Measurements from ENCODE around the gene BMS1. TPM values are rescaled to one million over a fixed set of nuclear protein-coding genes. Genes with fewer than 3 reads are reported as not detected.

Gene BMS1
- total RNA-seq, 1 experiment from 2014 or later: 28.1 TPM

DNA sequence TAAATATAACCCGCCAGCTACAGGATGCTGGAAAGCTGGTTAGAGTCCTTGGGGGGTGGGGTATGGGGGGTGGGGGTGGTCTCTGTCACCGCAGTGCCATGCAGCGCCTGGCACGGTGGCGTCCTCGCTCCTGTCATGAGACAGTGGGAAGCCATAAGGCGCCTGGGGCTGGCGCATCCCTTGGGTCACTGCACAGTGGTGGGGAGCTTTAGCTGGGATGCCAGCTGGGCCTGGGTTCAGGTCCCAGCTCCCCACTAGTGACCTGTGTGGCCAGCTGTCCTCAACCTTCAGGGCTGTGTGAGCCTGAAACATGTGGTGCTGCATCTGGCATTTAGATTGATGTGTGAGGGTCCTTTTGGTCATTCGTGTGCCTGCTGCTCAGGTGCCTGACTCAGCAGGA, 93.9 kb downstream of the BMS1 start:
- TF ChIP-seq CTCF (IDR thresholded peaks at IDR 0.05; ENCODE audit: unreplicated experiment): no peak
- H3K4me1 Mint-ChIP-seq (ENCODE audit: insufficient read depth, unreplicated experiment): no peaks in the 10 kb centered on the region
- H3K27ac Mint-ChIP-seq (ENCODE audit: low read depth, unreplicated experiment): no peak overlapping the region
- no peak for DNase-seq (ENCODE audit: unreplicated experiment)
- ChIA-PET POLR2A (no interaction called here), CTCF (interaction anchor here (0.5 kb wide), 1 partner anchor 294 kb away, joined by 3 read pairs; no protein-coding TSS in a partner anchor)
- H3K9me3 Mint-ChIP-seq (ENCODE audit: unreplicated experiment): peaks cover 8% of the 10 kb centered on the region
- BruUV-seq (replicated peaks): no TSS peak
- intact Hi-C loops (cut with micrococcal nuclease): no loop called here
- no peaks in the 10 kb centered on the region for H3K27me3 Mint-ChIP-seq (ENCODE audit: insufficient read depth, unreplicated experiment)
- no peak overlapping the region for H3K4me3 Mint-ChIP-seq (ENCODE audit: unreplicated experiment)
- no peaks in the 10 kb centered on the region for H3K36me3 Mint-ChIP-seq (ENCODE audit: insufficient read depth, unreplicated experiment)

- no peaks in the 10 kb centered on the region for H3K36me3 Mint-ChIP-seq (ENCODE audit: insufficient read depth, unreplicated experiment)
- no peak for TF ChIP-seq CTCF (IDR thresholded peaks at IDR 0.05; ENCODE audit: unreplicated experiment)
Measured at GRCh38 chr10:42876945-42877344, 94.3 kb downstream of the BMS1 start.

DNA sequence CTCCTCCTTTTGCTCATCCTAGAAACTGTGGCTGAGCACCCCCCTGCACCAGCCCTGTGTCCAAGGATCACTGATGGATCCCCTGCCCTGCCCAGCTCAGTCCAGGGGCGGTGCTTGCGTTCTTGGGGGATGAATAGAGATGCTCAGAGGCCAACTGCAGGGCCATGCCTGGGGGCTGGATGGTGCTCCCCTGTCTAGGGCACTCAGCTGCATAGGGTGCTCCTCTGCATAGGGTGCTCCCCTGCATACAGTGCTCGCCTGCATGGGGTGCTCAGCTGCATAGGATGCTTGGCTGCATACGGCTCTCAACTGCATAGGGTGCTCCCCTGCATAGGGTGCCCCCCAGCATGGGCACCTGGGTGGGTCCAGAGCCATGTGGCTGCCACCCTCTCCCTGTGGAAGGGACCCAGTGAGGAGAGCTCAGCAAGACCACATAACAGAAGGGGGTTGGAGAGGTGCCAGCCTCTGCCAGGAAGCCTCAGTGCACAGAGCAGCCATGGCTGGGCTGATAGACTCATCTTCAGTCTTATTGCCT, 95.0 kb downstream of the BMS1 start:
- H3K27ac Mint-ChIP-seq (ENCODE audit: low read depth, unreplicated experiment): no peak overlapping the region
- no peaks in the 10 kb centered on the region for H3K4me1 Mint-ChIP-seq (ENCODE audit: insufficient read depth, unreplicated experiment)
- no peaks in the 10 kb centered on the region for H3K27me3 Mint-ChIP-seq (ENCODE audit: insufficient read depth, unreplicated experiment)
- no peak for DNase-seq (ENCODE audit: unreplicated experiment)
- H3K4me3 Mint-ChIP-seq (ENCODE audit: unreplicated experiment): no peak overlapping the region
- H3K36me3 Mint-ChIP-seq (ENCODE audit: insufficient read depth, unreplicated experiment): no peaks in the 10 kb centered on the region
- ChIA-PET POLR2A (interaction anchor here (0.6 kb wide), 2 partner anchors 11 to 345 kb away, joined by 3 read pairs; no protein-coding TSS in a partner anchor), CTCF (no interaction called here)
- no TSS peak for BruUV-seq (replicated peaks)
- peaks cover 16% of the 10 kb centered on the region for H3K9me3 Mint-ChIP-seq (ENCODE audit: unreplicated experiment)
- TF ChIP-seq CTCF (IDR thresholded peaks at IDR 0.05; ENCODE audit: unreplicated experiment): no peak
- intact Hi-C loops (cut with micrococcal nuclease): no loop called here

More at GRCh38 chr10:42876945-42877344, 94.3 kb downstream of the BMS1 start:
- no TSS peak for BruUV-seq (replicated peaks)
- Mint-ChIP-seq H3K27me3 (ENCODE audit: insufficient read depth, unreplicated experiment) (no peaks in the 10 kb centered on the region), H3K4me3 (ENCODE audit: unreplicated experiment) (no peak overlapping the region), H3K27ac (ENCODE audit: low read depth, unreplicated experiment) (no peak overlapping the region), H3K4me1 (ENCODE audit: insufficient read depth, unreplicated experiment) (no peaks in the 10 kb centered on the region), H3K9me3 (ENCODE audit: unreplicated experiment) (peaks cover 9% of the 10 kb centered on the region)
- DNase-seq (ENCODE audit: unreplicated experiment): no peak
- ChIA-PET CTCF (interaction anchor here (0.5 kb wide), 1 partner anchor 293 kb away, joined by 3 read pairs; no protein-coding TSS in a partner anchor), POLR2A (interaction anchor here (0.6 kb wide), 1 partner anchor 345 kb away, joined by 3 read pairs; no protein-coding TSS in a partner anchor)
- intact Hi-C loops (cut with micrococcal nuclease): no loop called here

DNA sequence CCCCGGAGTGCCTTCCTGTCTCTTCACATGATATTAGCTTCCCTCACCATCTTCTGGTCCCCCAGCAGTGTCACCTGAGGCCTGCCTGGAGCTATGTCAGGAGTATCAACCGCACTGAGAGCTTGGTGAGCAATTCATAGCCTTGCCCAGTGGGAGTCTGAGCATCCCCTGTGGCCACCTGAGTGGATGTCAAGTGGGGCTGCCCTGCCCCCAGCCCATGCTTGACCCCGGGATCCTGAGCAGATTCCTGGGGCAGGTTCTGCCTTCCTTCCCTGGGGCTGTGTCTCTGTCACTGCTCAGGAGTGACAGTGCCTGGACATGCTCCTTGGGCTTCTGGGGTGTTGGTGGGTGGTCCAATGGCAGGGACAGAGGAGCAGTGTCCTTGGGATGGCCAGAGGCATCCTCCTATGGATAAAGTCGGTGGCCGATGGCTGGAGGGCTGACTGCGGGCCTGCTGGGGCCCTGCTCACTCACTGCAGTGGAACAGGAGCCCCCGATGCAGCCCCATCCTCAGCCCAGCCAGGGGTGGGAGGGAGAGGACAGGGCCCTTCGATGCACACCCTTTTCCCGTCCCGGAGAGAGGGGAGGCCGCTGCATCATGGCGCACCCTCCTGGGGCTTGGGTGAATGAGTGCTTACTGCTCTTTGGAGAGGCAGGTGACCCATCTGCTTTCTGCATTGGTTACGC, 95.7 kb downstream of the BMS1 start:
- DNase-seq (ENCODE audit: unreplicated experiment): no peak
- H3K27me3 Mint-ChIP-seq (ENCODE audit: insufficient read depth, unreplicated experiment): no peaks in the 10 kb centered on the region
- BruUV-seq (replicated peaks): no TSS peak
- intact Hi-C loops (cut with micrococcal nuclease): no loop called here
- no peak overlapping the region for H3K4me3 Mint-ChIP-seq (ENCODE audit: unreplicated experiment)
- H3K27ac Mint-ChIP-seq (ENCODE audit: low read depth, unreplicated experiment): no peak overlapping the region
- peaks cover 23% of the 10 kb centered on the region for H3K9me3 Mint-ChIP-seq (ENCODE audit: unreplicated experiment)
- ChIA-PET CTCF (no interaction called here), POLR2A (interaction anchor here (0.6 kb wide), 1 partner anchor 12 kb away, joined by 3 read pairs; no protein-coding TSS in a partner anchor)
- no peaks in the 10 kb centered on the region for H3K4me1 Mint-ChIP-seq (ENCODE audit: insufficient read depth, unreplicated experiment)
- no peak for TF ChIP-seq CTCF (IDR thresholded peaks at IDR 0.05; ENCODE audit: unreplicated experiment)
- no peaks in the 10 kb centered on the region for H3K36me3 Mint-ChIP-seq (ENCODE audit: insufficient read depth, unreplicated experiment)
